Adipose tissue (tissue), 3 donors: ENCODE data around the gene OR6C74. TPM values are rescaled to one million over a fixed set of nuclear protein-coding genes. Genes with fewer than 3 reads are reported as not detected.

Experiments used
- H3K27ac ChIP-seq: one replicate; pipeline ENCODE4 v1.5.1; 2013; ENCODE audit warnings: low read depth, low read length
- WGBS, 3 donors: extraction: QIAGEN DNeasy Blood & Tissue Kit; methylation state at CpG; one replicate each; pipeline ENCODE4 v1.1.7; 2013; 5-methylcytosine and 5-hydroxymethylcytosine counted together
- polyA plus RNA-seq, 3 donors: library from polyadenylated mRNA; stranded (reverse); fragments of 200-250 nt; gene quantifications; one replicate each; pipeline ENCODE4 v1.2.3, GENCODE V29; 2013
- donor health status: healthy with polysubstance abuse.
- donor health status: Bipolar disorder and iron deficiency.
- donor health status: healthy.

Gene OR6C74
- polyA plus RNA-seq, result not detected

- 88 to 92% (median 91%) methylated on average over 3 of the region's 3 CpGs for WGBS, 3 donors
- H3K27ac ChIP-seq, result no peak within 1 kb of the TSS
Measured at GRCh38 chr12:55244309-55244708, at the start of gene OR6C74. Gene OR6C74 (plus strand): TSS chr12:55244609. CDS start chr12:55247288, 2,679 bp downstream.

- H3K27ac ChIP-seq, result no peak within 1 kb of the TSS
- 74 to 89% (median 78%) methylated on average over 2 of the region's 2 CpGs for WGBS, 3 donors
Measured at GRCh38 chr12:55220725-55221124, 23.7 kb upstream of the OR6C74 start, which contains the start of gene OR10A7. Gene OR10A7 (plus strand): TSS chr12:55221025. CDS start chr12:55221025, 0 bp downstream.

GRCh38 chr12:55226523-55226922 is 17.9 kb upstream of the OR6C74 start:
- H3K27ac ChIP-seq, result no peak overlapping the region
- WGBS, 3 donors, result 50 to 66% (median 57%) methylated on average over 1 of the region's 1 CpG

GRCh38 chr12:55227643-55228042 is 16.8 kb upstream of the OR6C74 start:
- no peak overlapping the region for H3K27ac ChIP-seq
- 37 to 46% (median 38%) methylated on average over 3 of the region's 3 CpGs for WGBS, 3 donors

GRCh38 chr12:55246159-55246558 is 1.8 kb downstream of the OR6C74 start:
- no peak overlapping the region for H3K27ac ChIP-seq
- WGBS, 3 donors, result 56 to 69% (median 59%) methylated on average over 1 of the region's 1 CpG

GRCh38 chr12:55250944-55251343 is 6.5 kb downstream of the OR6C74 start:
- WGBS, 3 donors, result 42 to 58% (median 58%) methylated on average over 3 of the region's 3 CpGs
- no peak overlapping the region for H3K27ac ChIP-seq

GRCh38 chr12:55253281-55253680 is 8.9 kb downstream of the OR6C74 start:
- H3K27ac ChIP-seq, result no peak overlapping the region

- 87 to 92% (median 92%) methylated on average over 4 of the region's 4 CpGs for WGBS, 3 donors
- H3K27ac ChIP-seq, result no peak overlapping the region
Measured at GRCh38 chr12:55256831-55257230, 12.4 kb downstream of the OR6C74 start.

- no peak overlapping the region for H3K27ac ChIP-seq
- WGBS, 3 donors, result 67 to 80% (median 72%) methylated on average over 2 of the region's 2 CpGs
Measured at GRCh38 chr12:55258303-55258702, 13.9 kb downstream of the OR6C74 start.

- H3K27ac ChIP-seq, result no peak overlapping the region
- 41 to 65% (median 56%) methylated on average over 2 of the region's 2 CpGs for WGBS, 3 donors
Measured at GRCh38 chr12:55280991-55281390, 36.6 kb downstream of the OR6C74 start.

GRCh38 chr12:55289999-55290398 is 45.6 kb downstream of the OR6C74 start:
- 38 to 66% (median 64%) methylated on average over 2 of the region's 2 CpGs for WGBS, 3 donors
- H3K27ac ChIP-seq, result no peak overlapping the region

Other genes with a start within 250 kb of the OR6C74 start
- not detected for gene NEUROD4, start 224.6 kb upstream of the OR6C74 start, polyA plus RNA-seq
- not detected for gene OR9K2, start 118.2 kb upstream of the OR6C74 start, polyA plus RNA-seq
- gene OR10A7, start 23.6 kb upstream of the OR6C74 start, polyA plus RNA-seq, result not detected
- gene OR6C6, start 52.0 kb downstream of the OR6C74 start, polyA plus RNA-seq, result not detected
- gene OR6C1, start 69.7 kb downstream of the OR6C74 start, polyA plus RNA-seq, result not detected
- not detected for gene OR6C3, start 86.1 kb downstream of the OR6C74 start, polyA plus RNA-seq
- gene OR6C75, start 118.4 kb downstream of the OR6C74 start, polyA plus RNA-seq, result under 1 TPM in 1 of 3 donors, not detected in 2; 0.11 TPM
- gene OR6C65, start 155.9 kb downstream of the OR6C74 start, polyA plus RNA-seq, result not detected
- not detected for gene OR6C76, start 181.6 kb downstream of the OR6C74 start, polyA plus RNA-seq
- not detected for gene OR6C2, start 199.5 kb downstream of the OR6C74 start, polyA plus RNA-seq
- not detected for gene OR6C70, start 225.5 kb downstream of the OR6C74 start, polyA plus RNA-seq
- not detected for gene OR6C68, start 247.8 kb downstream of the OR6C74 start, polyA plus RNA-seq